Measurements from ENCODE around the gene C19orf12. TPM values are rescaled to one million over a fixed set of nuclear protein-coding genes. Genes with fewer than 3 reads are reported as not detected.

The C19orf12 gene
- total and polyA plus RNA-seq, 2 of the 13 experiments (the other 11 are each of a cell fraction or from before 2014, with no cell fraction given), result 17.7 to 34.4 TPM

DNA sequence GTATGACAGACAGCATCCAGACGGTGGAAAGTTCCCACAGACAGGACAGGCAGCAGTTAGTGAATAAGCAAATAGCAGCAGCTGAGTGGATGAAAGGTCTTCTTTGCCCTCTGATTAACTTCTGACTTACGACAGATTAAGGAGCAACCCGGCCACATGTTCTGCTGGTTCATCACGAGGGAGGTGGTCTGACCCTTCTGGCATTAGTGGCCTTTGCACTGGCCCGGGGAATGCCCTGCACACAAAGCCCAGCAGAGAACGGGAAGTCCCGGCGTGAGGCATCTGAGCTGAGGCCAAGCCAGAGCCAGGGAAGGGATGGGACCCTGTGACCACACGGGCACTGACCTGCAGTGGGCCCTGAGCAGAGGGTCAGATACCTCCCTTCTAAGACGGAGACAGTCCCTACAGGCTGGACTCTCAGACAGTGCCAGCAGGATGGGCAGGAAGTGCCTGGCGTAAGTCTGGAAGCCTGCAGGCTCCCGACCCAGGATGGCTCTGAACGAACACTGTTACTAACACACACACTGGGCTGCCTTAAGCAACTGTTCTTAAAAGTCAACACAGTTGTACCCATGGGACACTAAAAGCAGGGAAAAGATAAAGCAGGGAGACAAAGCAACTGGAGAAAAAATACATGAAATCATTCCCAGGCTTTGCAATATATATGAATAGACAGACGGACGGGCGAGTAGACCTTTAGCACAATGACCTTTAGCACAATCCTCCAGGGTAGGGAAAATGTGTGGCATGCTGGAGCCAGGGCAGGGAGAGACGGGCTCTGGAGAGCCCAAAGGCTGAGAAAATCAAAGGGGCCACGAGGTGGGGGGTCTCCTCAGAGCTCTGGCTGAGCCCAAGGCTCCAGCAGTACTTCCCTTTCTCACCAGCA, 6.3 kb downstream of the C19orf12 start (continued):
- TF ChIP-seq SALL2 (CRISPR knock-in tag; IDR thresholded peaks at IDR 0.05) (no peak), ZNF484 (CRISPR knock-in tag; IDR thresholded peaks at IDR 0.05; ENCODE audit: borderline replicate concordance, low read depth) (no peak), ZBTB8A (CRISPR knock-in tag; IDR thresholded peaks at IDR 0.05; ENCODE audit: borderline replicate concordance, low read depth) (no peak), ZNF891 (CRISPR knock-in tag; IDR thresholded peaks at IDR 0.05) (no peak), ZNF230 (CRISPR knock-in tag; IDR thresholded peaks at IDR 0.05) (no peak), REXO4 (CRISPR knock-in tag; IDR thresholded peaks at IDR 0.05; ENCODE audit: borderline replicate concordance) (no peak), CREM (IDR thresholded peaks at IDR 0.05) (no peak), CREM (CRISPR knock-in tag; IDR thresholded peaks at IDR 0.05) (no peak), CC2D1A (CRISPR knock-in tag; IDR thresholded peaks at IDR 0.05) (no peak), ZNF512B (CRISPR knock-in tag; IDR thresholded peaks at IDR 0.05; ENCODE audit: borderline replicate concordance) (peak; percentile 91; the same call in 1 of the 2 replicates), ZNF557 (CRISPR knock-in tag; IDR thresholded peaks at IDR 0.05) (no peak), DPF2 (CRISPR knock-in tag; IDR thresholded peaks at IDR 0.05; ENCODE audit: borderline replicate concordance, low read depth) (peak; percentile 49; the same call in 1 of the 2 replicates), REPIN1 (CRISPR knock-in tag; IDR thresholded peaks at IDR 0.05; ENCODE audit: borderline replicate concordance, low read depth) (0 out of 2 replicates have a peak, but pooled peaks have one; percentile 19), GZF1 (CRISPR knock-in tag; IDR thresholded peaks at IDR 0.05) (no peak), ZNF558 (CRISPR knock-in tag; IDR thresholded peaks at IDR 0.05; ENCODE audit: borderline replicate concordance) (no peak), ASH2L (IDR thresholded peaks at IDR 0.05; ENCODE audit: insufficient read length, low read depth, low read length) (peak; percentile 82)
- TF ChIP-seq, protein P1, sequence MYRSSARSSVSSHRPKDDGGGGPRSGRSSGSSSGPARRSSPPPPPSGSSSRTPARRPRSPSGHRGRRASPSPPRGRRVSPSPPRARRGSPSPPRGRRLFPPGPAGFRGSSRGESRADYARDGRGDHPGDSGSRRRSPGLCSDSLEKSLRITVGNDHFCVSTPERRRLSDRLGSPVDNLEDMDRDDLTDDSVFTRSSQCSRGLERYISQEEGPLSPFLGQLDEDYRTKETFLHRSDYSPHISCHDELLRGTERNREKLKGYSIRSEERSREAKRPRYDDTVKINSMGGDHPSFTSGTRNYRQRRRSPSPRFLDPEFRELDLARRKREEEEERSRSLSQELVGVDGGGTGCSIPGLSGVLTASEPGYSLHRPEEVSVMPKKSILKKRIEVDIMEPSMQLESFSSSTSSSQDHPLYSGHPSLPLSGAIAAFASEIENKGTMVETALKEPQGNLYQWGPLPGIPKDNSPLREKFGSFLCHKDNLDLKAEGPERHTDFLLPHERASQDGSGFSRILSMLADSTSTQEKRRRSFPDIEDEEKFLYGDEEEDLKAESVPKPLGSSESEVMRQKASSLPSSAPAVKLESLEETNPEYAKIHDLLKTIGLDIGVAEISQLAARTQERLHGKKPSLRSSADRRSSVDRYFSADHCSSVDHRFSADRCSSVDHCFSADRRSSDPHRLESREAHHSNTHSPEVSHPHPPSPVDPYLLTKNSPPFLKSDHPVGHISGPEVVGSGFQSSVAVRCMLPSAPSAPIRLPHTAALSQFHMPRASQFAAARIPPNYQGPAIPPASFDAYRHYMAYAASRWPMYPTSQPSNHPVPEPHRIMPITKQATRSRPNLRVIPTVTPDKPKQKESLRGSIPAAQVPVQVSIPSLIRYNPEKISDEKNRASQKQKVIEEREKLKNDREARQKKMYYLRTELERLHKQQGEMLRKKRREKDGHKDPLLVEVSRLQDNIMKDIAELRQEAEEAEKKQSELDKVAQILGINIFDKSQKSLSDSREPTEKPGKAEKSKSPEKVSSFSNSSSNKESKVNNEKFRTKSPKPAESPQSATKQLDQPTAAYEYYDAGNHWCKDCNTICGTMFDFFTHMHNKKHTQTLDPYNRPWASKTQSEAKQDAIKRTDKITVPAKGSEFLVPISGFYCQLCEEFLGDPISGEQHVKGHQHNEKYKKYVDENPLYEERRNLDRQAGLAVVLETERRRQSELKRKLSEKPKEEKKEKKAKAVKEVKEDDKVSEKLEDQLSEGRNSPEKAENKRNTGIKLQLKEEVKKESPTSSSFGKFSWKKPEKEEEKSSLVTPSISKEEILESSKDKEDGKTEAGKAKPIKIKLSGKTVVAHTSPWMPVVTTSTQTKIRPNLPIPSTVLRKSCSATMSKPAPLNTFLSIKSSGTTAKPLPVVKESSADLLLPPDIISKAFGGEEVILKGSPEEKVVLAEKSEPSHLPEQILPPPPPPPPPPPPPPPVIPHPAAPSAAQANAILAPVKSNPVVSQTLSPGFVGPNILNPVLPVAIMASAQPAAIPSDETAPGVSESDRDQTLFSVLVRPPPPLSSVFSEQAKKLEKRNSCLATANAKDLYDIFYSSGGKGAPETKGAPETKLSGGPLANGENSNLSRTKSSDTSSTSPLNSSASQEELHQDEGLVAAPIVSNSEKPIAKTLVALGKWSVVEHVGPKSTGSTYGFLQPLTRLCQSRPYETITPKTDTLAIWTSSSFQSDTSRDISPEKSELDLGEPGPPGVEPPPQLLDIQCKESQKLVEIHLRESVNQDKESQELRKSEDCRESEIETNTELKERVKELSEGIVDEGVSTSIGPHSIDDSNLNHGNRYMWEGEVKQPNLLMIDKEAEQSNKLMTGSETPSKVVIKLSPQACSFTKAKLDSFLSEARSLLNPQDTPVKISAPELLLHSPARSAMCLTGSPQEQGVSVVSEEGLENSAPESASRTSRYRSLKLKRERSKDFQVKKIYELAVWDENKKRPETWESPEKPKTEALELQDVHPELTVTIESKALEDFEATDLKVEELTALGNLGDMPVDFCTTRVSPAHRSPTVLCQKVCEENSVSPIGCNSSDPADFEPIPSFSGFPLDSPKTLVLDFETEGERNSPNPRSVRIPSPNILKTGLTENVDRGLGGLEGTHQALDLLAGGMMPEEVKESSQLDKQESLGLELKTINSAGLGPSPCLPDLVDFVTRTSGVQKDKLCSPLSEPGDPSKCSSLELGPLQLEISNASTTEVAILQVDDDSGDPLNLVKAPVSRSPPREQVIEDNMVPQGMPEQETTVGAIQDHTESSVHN (CRISPR knock-in tag; IDR thresholded peaks at IDR 0.05), result no peak
